ENCODE data around the gene TMEFF2. TPM values are rescaled to one million over a fixed set of nuclear protein-coding genes. Genes with fewer than 3 reads are reported as not detected.
A peak's percentile ranks its signal among the peaks of the same experiment; 100 is the strongest.

Gene TMEFF2
- polyA plus RNA-seq, 1 donor: 2.3 TPM

- Histone ChIP-seq H3K4me3 (ENCODE audit: low read length) (no peak overlapping the region), H3K27me3 (ENCODE audit: control insufficient read depth, insufficient read depth, low read length) (no peaks in the 10 kb centered on the region), H3K36me3 (ENCODE audit: control insufficient read depth, insufficient read depth, low read length) (no peaks in the 10 kb centered on the region), H3K9me3 (ENCODE audit: control insufficient read depth, low read depth, low read length) (no peaks in the 10 kb centered on the region), H3K4me1 (ENCODE audit: control insufficient read depth, insufficient read depth, low read length) (no peaks in the 10 kb centered on the region), H3K27ac (ENCODE audit: low read length) (no peak overlapping the region)
- no peak for DNase-seq
- WGBS (ENCODE audit: insufficient coverage, low lambda C conversion rate): no CpG with 5 or more reads among the region's 9 CpGs
Measured at GRCh38 chr2:192206399-192206798, 11.7 kb upstream of the TMEFF2 start.

DNA sequence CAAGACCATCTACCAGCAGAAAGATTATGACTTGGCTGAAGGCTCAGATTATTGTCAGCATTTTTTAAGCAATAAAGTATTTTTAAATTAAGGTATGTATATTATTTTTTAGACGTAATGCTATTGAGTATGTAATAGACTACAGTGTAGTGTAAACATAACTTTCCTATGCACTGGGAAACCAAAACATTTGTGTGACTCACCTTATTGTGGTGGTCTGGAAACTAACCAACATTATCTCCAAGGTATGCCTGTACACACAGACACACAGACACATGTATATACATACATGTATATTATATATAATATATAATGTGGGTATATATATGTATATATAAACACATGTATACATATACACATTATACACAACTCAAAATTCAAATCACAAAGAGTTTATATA lies 9.1 kb upstream of the TMEFF2 start:
- WGBS (ENCODE audit: insufficient coverage, low lambda C conversion rate): no CpG with 5 or more reads among the region's 1 CpG
- Histone ChIP-seq H3K4me1 (ENCODE audit: control insufficient read depth, insufficient read depth, low read length) (no peaks in the 10 kb centered on the region), H3K36me3 (ENCODE audit: control insufficient read depth, insufficient read depth, low read length) (no peaks in the 10 kb centered on the region), H3K9me3 (ENCODE audit: control insufficient read depth, low read depth, low read length) (no peaks in the 10 kb centered on the region), H3K4me3 (ENCODE audit: low read length) (no peak overlapping the region), H3K27me3 (ENCODE audit: control insufficient read depth, insufficient read depth, low read length) (peaks cover 2% of the 10 kb centered on the region), H3K27ac (ENCODE audit: low read length) (no peak overlapping the region)
- no peak for DNase-seq

DNA sequence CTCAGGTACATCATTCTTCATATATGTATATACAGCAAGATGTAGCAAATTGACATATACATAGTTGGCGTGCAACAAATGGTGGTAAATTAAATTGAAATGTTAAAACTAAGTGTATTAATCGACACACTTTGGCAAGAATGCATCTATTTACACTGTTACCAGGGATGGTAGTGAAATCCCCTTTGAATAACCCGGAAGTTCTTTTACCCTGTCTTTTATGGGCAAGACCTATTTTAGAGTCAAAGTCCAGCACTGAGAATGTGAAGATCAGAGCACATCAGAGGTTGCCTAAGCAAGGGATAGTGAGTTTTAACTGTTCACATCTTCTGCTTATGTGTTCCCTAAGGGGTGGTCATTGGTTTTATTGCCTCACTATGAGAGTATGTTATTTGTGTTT lies 7.6 kb upstream of the TMEFF2 start:
- DNase-seq: no peak
- H3K9me3 ChIP-seq (ENCODE audit: control insufficient read depth, low read depth, low read length): no peaks in the 10 kb centered on the region
- H3K27me3 ChIP-seq (ENCODE audit: control insufficient read depth, insufficient read depth, low read length): peaks cover 10% of the 10 kb centered on the region
- no peaks in the 10 kb centered on the region for H3K36me3 ChIP-seq (ENCODE audit: control insufficient read depth, insufficient read depth, low read length)
- no peak overlapping the region for H3K27ac ChIP-seq (ENCODE audit: low read length)
- no peaks in the 10 kb centered on the region for H3K4me1 ChIP-seq (ENCODE audit: control insufficient read depth, insufficient read depth, low read length)
- no CpG with 5 or more reads among the region's 3 CpGs for WGBS (ENCODE audit: insufficient coverage, low lambda C conversion rate)
- H3K4me3 ChIP-seq (ENCODE audit: low read length): no peak overlapping the region

GRCh38 chr2:192201116-192201515 lies 6.4 kb upstream of the TMEFF2 start:
- no peak for DNase-seq
- no CpG with 5 or more reads among the region's 1 CpG for WGBS (ENCODE audit: insufficient coverage, low lambda C conversion rate)
- H3K9me3 ChIP-seq (ENCODE audit: control insufficient read depth, low read depth, low read length): no peaks in the 10 kb centered on the region
- no peaks in the 10 kb centered on the region for H3K4me1 ChIP-seq (ENCODE audit: control insufficient read depth, insufficient read depth, low read length)
- H3K4me3 ChIP-seq (ENCODE audit: low read length): no peak overlapping the region
- H3K27me3 ChIP-seq (ENCODE audit: control insufficient read depth, insufficient read depth, low read length): peaks cover 23% of the 10 kb centered on the region
- H3K27ac ChIP-seq (ENCODE audit: low read length): no peak overlapping the region
- H3K36me3 ChIP-seq (ENCODE audit: control insufficient read depth, insufficient read depth, low read length): no peaks in the 10 kb centered on the region

DNA sequence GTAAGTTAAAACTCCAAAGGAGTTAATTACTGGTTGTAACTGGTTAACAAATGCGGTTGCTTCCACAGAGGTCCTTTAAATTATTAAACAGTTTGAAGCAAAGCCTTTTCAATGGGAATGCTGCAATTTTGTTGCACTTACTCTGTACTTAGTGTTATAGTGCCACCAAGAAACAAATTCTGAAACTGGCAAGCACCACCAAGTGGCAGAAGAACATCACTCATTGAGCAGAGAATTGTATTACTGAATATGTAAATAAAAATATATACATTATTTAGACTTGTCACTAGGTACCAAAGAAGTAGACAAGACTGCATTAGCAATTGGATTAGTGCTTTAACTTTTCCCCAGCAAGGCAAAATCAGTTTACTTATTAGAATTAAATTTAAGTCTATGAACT lies 2.6 kb upstream of the TMEFF2 start:
- DNase-seq: no peak
- H3K9me3 ChIP-seq (ENCODE audit: control insufficient read depth, low read depth, low read length): peaks cover 12% of the 10 kb centered on the region
- no CpG with 5 or more reads among the region's 1 CpG for WGBS (ENCODE audit: insufficient coverage, low lambda C conversion rate)
- peaks cover 59% of the 10 kb centered on the region for H3K27me3 ChIP-seq (ENCODE audit: control insufficient read depth, insufficient read depth, low read length)
- H3K4me1 ChIP-seq (ENCODE audit: control insufficient read depth, insufficient read depth, low read length): peaks cover 5% of the 10 kb centered on the region
- H3K4me3 ChIP-seq (ENCODE audit: low read length): no peak overlapping the region
- no peak overlapping the region for H3K27ac ChIP-seq (ENCODE audit: low read length)
- no peaks in the 10 kb centered on the region for H3K36me3 ChIP-seq (ENCODE audit: control insufficient read depth, insufficient read depth, low read length)

- 0% methylated on average over 2 of the region's 14 CpGs for WGBS (ENCODE audit: insufficient coverage, low lambda C conversion rate)
- Histone ChIP-seq H3K27ac (ENCODE audit: low read length) (no peak overlapping the region), H3K27me3 (ENCODE audit: control insufficient read depth, insufficient read depth, low read length) (peaks cover 66% of the 10 kb centered on the region), H3K4me3 (ENCODE audit: low read length) (no peak overlapping the region), H3K9me3 (ENCODE audit: control insufficient read depth, low read depth, low read length) (peaks cover 12% of the 10 kb centered on the region), H3K36me3 (ENCODE audit: control insufficient read depth, insufficient read depth, low read length) (no peaks in the 10 kb centered on the region), H3K4me1 (ENCODE audit: control insufficient read depth, insufficient read depth, low read length) (peaks cover 5% of the 10 kb centered on the region)
- peak in 1 of 2 donors; percentile 2 for DNase-seq
Measured at GRCh38 chr2:192196421-192197194, 1.9 kb upstream of the TMEFF2 start.

DNA sequence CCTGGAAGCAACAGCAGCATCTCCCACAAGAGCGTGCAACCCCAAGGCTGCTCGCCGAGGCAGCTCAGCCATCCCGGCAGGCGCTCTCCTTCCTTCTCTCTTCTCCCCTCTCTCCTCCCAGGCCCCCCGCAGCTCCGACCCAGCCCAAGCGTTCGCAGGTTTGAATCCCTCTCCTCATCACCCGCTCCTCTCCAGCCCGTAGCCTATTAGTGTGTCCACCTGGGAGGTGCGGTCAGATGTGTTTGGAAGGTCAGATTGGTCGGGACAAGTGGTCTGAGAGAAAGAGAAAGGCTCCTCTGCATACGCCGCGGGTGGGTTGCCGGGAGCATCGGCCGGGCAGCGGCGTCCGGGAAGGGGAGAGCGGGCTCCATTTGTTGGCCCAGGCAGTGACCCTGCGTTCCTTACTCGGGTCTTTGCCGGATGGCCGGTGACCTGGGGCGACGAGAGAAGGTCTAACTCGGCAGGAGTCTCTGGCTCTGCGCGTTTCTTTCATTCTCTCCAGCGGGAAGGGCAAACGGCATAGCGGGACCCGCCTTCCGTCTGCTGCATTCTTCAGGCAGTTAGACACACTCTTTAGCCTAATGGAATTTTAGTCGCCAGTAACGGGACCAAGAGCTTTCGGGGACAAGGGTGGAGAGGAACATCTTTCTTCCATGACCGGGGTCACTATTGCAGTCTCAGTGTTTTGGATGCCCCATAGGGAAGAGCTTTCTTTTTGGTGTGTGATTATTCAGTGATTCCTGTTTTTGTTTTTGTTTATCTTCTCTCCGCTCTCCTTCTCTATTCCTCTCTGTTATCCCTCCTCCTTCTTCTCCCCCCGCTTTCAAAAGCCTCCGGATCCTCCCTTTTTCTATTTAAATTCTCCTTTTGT lies 1.1 kb upstream of the TMEFF2 start:
- Histone ChIP-seq H3K27ac (ENCODE audit: low read length) (no peak overlapping the region), H3K27me3 (ENCODE audit: control insufficient read depth, insufficient read depth, low read length) (peaks cover 68% of the 10 kb centered on the region), H3K9me3 (ENCODE audit: control insufficient read depth, low read depth, low read length) (peaks cover 12% of the 10 kb centered on the region), H3K4me1 (ENCODE audit: control insufficient read depth, insufficient read depth, low read length) (peaks cover 5% of the 10 kb centered on the region), H3K36me3 (ENCODE audit: control insufficient read depth, insufficient read depth, low read length) (no peaks in the 10 kb centered on the region), H3K4me3 (ENCODE audit: low read length) (peak overlapping the region; percentile 34)
- WGBS (ENCODE audit: insufficient coverage, low lambda C conversion rate): 7% methylated on average over 5 of the region's 44 CpGs
- peak in 1 of 2 donors; percentile 8 for DNase-seq

GRCh38 chr2:192194265-192194865 lies 368 bp downstream of the TMEFF2 start:
- H3K4me1 ChIP-seq (ENCODE audit: control insufficient read depth, insufficient read depth, low read length): peaks cover 5% of the 10 kb centered on the region
- H3K36me3 ChIP-seq (ENCODE audit: control insufficient read depth, insufficient read depth, low read length): no peaks in the 10 kb centered on the region
- DNase-seq: no peak
- H3K27ac ChIP-seq (ENCODE audit: low read length): no peak overlapping the region
- peaks cover 66% of the 10 kb centered on the region for H3K27me3 ChIP-seq (ENCODE audit: control insufficient read depth, insufficient read depth, low read length)
- H3K9me3 ChIP-seq (ENCODE audit: control insufficient read depth, low read depth, low read length): peaks cover 12% of the 10 kb centered on the region
- no CpG with 5 or more reads among the region's 48 CpGs for WGBS (ENCODE audit: insufficient coverage, low lambda C conversion rate)
- H3K4me3 ChIP-seq (ENCODE audit: low read length): peak overlapping the region; percentile 34

DNA sequence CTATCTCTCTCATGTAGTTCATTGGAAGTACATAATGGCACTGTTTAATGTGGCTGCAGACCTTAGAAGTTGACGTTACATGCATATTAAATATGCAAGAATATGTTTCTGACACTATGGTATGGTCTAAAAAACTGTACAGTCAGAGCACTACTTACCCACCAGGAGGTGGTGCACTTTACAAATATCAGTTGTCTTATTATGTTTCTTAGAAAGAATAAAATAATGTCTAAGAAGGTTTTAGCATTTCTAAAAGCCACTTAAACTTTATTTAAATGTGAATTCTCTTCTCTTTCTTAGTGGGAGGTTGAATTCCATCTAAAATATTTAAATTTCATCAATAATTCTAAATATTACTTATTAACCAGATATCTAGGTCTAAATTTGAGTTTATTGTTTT lies 4.3 kb downstream of the TMEFF2 start:
- no CpG with 5 or more reads among the region's 1 CpG for WGBS (ENCODE audit: insufficient coverage, low lambda C conversion rate)
- Histone ChIP-seq H3K27me3 (ENCODE audit: control insufficient read depth, insufficient read depth, low read length) (peaks cover 44% of the 10 kb centered on the region), H3K4me3 (ENCODE audit: low read length) (no peak overlapping the region), H3K36me3 (ENCODE audit: control insufficient read depth, insufficient read depth, low read length) (no peaks in the 10 kb centered on the region), H3K27ac (ENCODE audit: low read length) (no peak overlapping the region), H3K9me3 (ENCODE audit: control insufficient read depth, low read depth, low read length) (peaks cover 10% of the 10 kb centered on the region), H3K4me1 (ENCODE audit: control insufficient read depth, insufficient read depth, low read length) (peaks cover 2% of the 10 kb centered on the region)
- DNase-seq: no peak

GRCh38 chr2:192186806-192187205 lies 7.9 kb downstream of the TMEFF2 start:
- no peak overlapping the region for H3K4me3 ChIP-seq (ENCODE audit: low read length)
- no peak overlapping the region for H3K27ac ChIP-seq (ENCODE audit: low read length)
- 77% methylated on average over 3 of the region's 5 CpGs for WGBS (ENCODE audit: insufficient coverage, low lambda C conversion rate)
- no peaks in the 10 kb centered on the region for H3K4me1 ChIP-seq (ENCODE audit: control insufficient read depth, insufficient read depth, low read length)
- no peaks in the 10 kb centered on the region for H3K36me3 ChIP-seq (ENCODE audit: control insufficient read depth, insufficient read depth, low read length)
- no peaks in the 10 kb centered on the region for H3K9me3 ChIP-seq (ENCODE audit: control insufficient read depth, low read depth, low read length)
- no peak for DNase-seq
- peaks cover 10% of the 10 kb centered on the region for H3K27me3 ChIP-seq (ENCODE audit: control insufficient read depth, insufficient read depth, low read length)
